Measurements from ENCODE around the gene FOXJ2. TPM values are rescaled to one million over a fixed set of nuclear protein-coding genes. Genes with fewer than 3 reads are reported as not detected.
A peak's percentile ranks its signal among the peaks of the same experiment; 100 is the strongest.

FOXJ2 gene
- total and polyA plus RNA-seq, 2 of the 4 experiments (the other 2 are of a cell fraction): 3.0 to 8.4 TPM

GRCh38 chr12:7991535-7991934, 41.0 kb upstream of the FOXJ2 start:
- Histone ChIP-seq H3K36me3 (ENCODE audit: control insufficient read depth, insufficient read depth, low read length) (no peaks in the 10 kb centered on the region), H3K4me2 (ENCODE audit: low read depth, low read length) (no peak overlapping the region), H3K4me3 (ENCODE audit: insufficient read depth, low read depth, low read length) (no peak overlapping the region), H3K14ac (replicated peaks; ENCODE audit: low read depth, low read length) (no peak overlapping the region), H3K9ac (ENCODE audit: low read depth, low read length) (no peak overlapping the region), H3K27ac (ENCODE audit: insufficient read depth, low read length) (no peak overlapping the region), H3K4me1 (ENCODE audit: control insufficient read depth, insufficient read depth, low read length) (peaks cover 11% of the 10 kb centered on the region), H4K8ac (ENCODE audit: low read depth in 2 of 2, low read length in 2 of 2) (no peak overlapping the region), H4K91ac (ENCODE audit: insufficient read depth, low read depth, low read length) (no peak overlapping the region), H2AK5ac (ENCODE audit: low read depth, low read length) (no peak overlapping the region), H2AFZ (replicated peaks; ENCODE audit: low read length, poor library complexity) (no peak overlapping the region), H4K5ac (ENCODE audit: low read depth, low read length) (no peak overlapping the region), H2BK5ac (ENCODE audit: low read depth, low read length, poor library complexity, severe bottlenecking) (no peak overlapping the region), H2AK9ac (replicated peaks; ENCODE audit: low read depth, low read length, poor library complexity) (no peak overlapping the region), H3K9me3 (ENCODE audit: control insufficient read depth, insufficient read depth, low read length) (0 out of 2 replicates have a peak, but pooled peaks cover 2% of the 10 kb centered on the region), H2BK20ac (ENCODE audit: low read depth, low read length) (no peak overlapping the region), H3K18ac (ENCODE audit: low read depth, low read length) (no peak overlapping the region), H3K56ac (ENCODE audit: extremely low read depth, insufficient read depth, low read length) (no peak overlapping the region), H2BK15ac (ENCODE audit: low read depth, low read length) (peak overlapping the region; percentile 21; the same call in 1 of the 3 replicates), H3K9me1 (ENCODE audit: insufficient read depth, low read length) (0 out of 2 replicates have a peak, but pooled peaks cover 4% of the 10 kb centered on the region), H3K23ac (ENCODE audit: low read depth, low read length) (peak overlapping the region; percentile 3; the same call in 1 of the 2 replicates), H3K4ac (ENCODE audit: low read depth, low read length) (no peak overlapping the region), H3K79me1 (ENCODE audit: low read depth in 1 of 2, low read length in 2 of 2) (no peaks in the 10 kb centered on the region), H3K27me3 (ENCODE audit: control insufficient read depth, insufficient read depth, low read length) (no peaks in the 10 kb centered on the region), H4K20me1 (ENCODE audit: insufficient read depth, low read length) (no peaks in the 10 kb centered on the region), H2BK120ac (ENCODE audit: low read depth, low read length) (no peak overlapping the region)
- dilution Hi-C loops (cut with HindIII; ENCODE audit: low sequenced_read_pairs, unreplicated experiment) (no loop called here), intact Hi-C loops (cut with micrococcal nuclease) (no loop called here), in situ Hi-C loops (cut with MboI; ENCODE audit: low sequenced_read_pairs) (loop anchor here (10.0 kb wide), 1 partner anchor 137 kb away; no protein-coding TSS in a partner anchor)
- no TSS peak for BruUV-seq (replicated peaks)
- no peak for TF ChIP-seq MAFK (IDR thresholded peaks at IDR 0.05; ENCODE audit: low read depth, low read length)
- no peak for TF ChIP-seq BHLHE40 (IDR thresholded peaks at IDR 0.05; ENCODE audit: low read depth, low read length)
- no peak for TF ChIP-seq MAZ (IDR thresholded peaks at IDR 0.05; ENCODE audit: borderline replicate concordance, low read depth, low read length)
- TF ChIP-seq ELK1 (IDR thresholded peaks at IDR 0.05; ENCODE audit: borderline replicate concordance, low read depth, low read length): no peak
- TF ChIP-seq NFE2L2 (IDR thresholded peaks at IDR 0.05; ENCODE audit: low read depth, low read length): no peak
- TF ChIP-seq FOS (IDR thresholded peaks at IDR 0.05; ENCODE audit: low read depth, low read length): no peak
- TF ChIP-seq RAD21 (IDR thresholded peaks at IDR 0.05; ENCODE audit: low read length): no peak
- TF ChIP-seq SMC3 (IDR thresholded peaks at IDR 0.05; ENCODE audit: low read depth, low read length): no peak
- no peak for TF ChIP-seq MXI1 (IDR thresholded peaks at IDR 0.05; ENCODE audit: borderline replicate concordance, low read depth, low read length)
- TF ChIP-seq RCOR1 (IDR thresholded peaks at IDR 0.05; ENCODE audit: insufficient replicate concordance, low read length): no peak
- no peak for TF ChIP-seq CEBPB (IDR thresholded peaks at IDR 0.05; ENCODE audit: low read depth, low read length)
- TF ChIP-seq CHD1 (IDR thresholded peaks at IDR 0.05; ENCODE audit: low read depth, low read length): no peak
- TF ChIP-seq CTCF (conservative IDR thresholded peaks at IDR 0.05; ENCODE audit: low read depth, low read length): no peak
- no peak for TF ChIP-seq POLR2A (IDR thresholded peaks at IDR 0.05; ENCODE audit: low read depth, low read length)
- no peak for TF ChIP-seq RFX5 (IDR thresholded peaks at IDR 0.05; ENCODE audit: low read depth, low read length)
- TF ChIP-seq USF2 (IDR thresholded peaks at IDR 0.05; ENCODE audit: low read depth, low read length): no peak
- no peak for ATAC-seq (ENCODE audit: low read depth)
- no CpG with 5 or more reads among the region's 1 CpG for WGBS, 2 experiments (ENCODE audit: extremely low coverage in 2 of 2, insufficient read length in 1 of 2)
- CTCF ChIA-PET: no interaction called here
- POLR2A ChIA-PET (ENCODE audit: unreplicated experiment): interaction anchor here (0.5 kb wide), 1 partner anchor 923 kb away, joined by 3 read pairs; no protein-coding TSS in a partner anchor
- no peak for DNase-seq

Measured in IMR-90 (cell line).